Natural killer cell (primary cell): ENCODE results near the gene EN2. TPM values are rescaled to one million over a fixed set of nuclear protein-coding genes. Genes with fewer than 3 reads are reported as not detected.

ENCODE experiments used
- ATAC-seq, 3 donors: fragments of 150-1000 bp in 2 of 3; fragments of 200-7000 bp in 1 of 3; cut with Tn5 transposase; 1 replicate in 1 of 3; 2 replicates in 2 of 3; pipeline ENCODE4 v1.10.0; 2021; ENCODE audit warnings: mild to moderate bottlenecking in 2 of 3, moderate library complexity in 2 of 3
- DNase-seq, 2 donors: peaks; one replicate each; pipeline versions ENCODE4 v3.0.0 to v3.0.0-alpha.2; 2013 to 2021; ENCODE audit warnings: mixed read lengths in 1 of 2
- H3K27ac ChIP-seq: one replicate; pipeline ENCODE4 v1.5.1; 2013; ENCODE audit warnings: mild to moderate bottlenecking, low read length
- H3K27me3 ChIP-seq: one replicate; pipeline ENCODE4 v1.6.1; 2013; ENCODE audit warnings: low read length; ENCODE audit not compliant: control insufficient read depth, insufficient read depth
- H3K36me3 ChIP-seq: one replicate; pipeline ENCODE4 v1.6.1; 2013; ENCODE audit warnings: low read length; ENCODE audit not compliant: control insufficient read depth, insufficient read depth
- H3K4me1 ChIP-seq: one replicate; pipeline ENCODE4 v1.6.1; 2013; ENCODE audit warnings: low read length; ENCODE audit not compliant: control insufficient read depth, insufficient read depth
- H3K4me3 ChIP-seq: one replicate; pipeline ENCODE4 v1.5.1; 2013; ENCODE audit warnings: low read length
- H3K9me3 ChIP-seq: one replicate; pipeline ENCODE4 v1.6.1; 2013; ENCODE audit warnings: low read length; ENCODE audit not compliant: control insufficient read depth, insufficient read depth
- H3K27ac Mint-ChIP-seq, 2 donors: one replicate each; pipeline ENCODE4 v1.8.0; 2022; ENCODE audit warnings: mild to moderate bottlenecking in 2 of 2, mixed read lengths in 2 of 2, moderate library complexity in 1 of 2
- H3K27me3 Mint-ChIP-seq, 2 donors: one replicate each; pipeline ENCODE4 v1.8.0; 2022; ENCODE audit warnings: low read depth in 2 of 2, mixed read lengths in 2 of 2
- H3K36me3 Mint-ChIP-seq: one replicate; pipeline ENCODE4 v1.8.0; 2022; ENCODE audit warnings: mixed read lengths
- H3K4me1 Mint-ChIP-seq, 2 donors: one replicate each; pipeline ENCODE4 v1.8.0; 2022; ENCODE audit warnings: mixed read lengths in 2 of 2
- H3K4me3 Mint-ChIP-seq: one replicate; pipeline ENCODE4 v1.8.0; 2022; ENCODE audit warnings: mild to moderate bottlenecking, moderate library complexity, mixed read lengths
- H3K9me3 Mint-ChIP-seq, 2 donors: one replicate each; pipeline ENCODE4 v1.8.0; 2022; ENCODE audit warnings: mixed read lengths in 2 of 2
- WGBS: methylation state at CpG from one replicate; pipeline ENCODE4 v1.1.7; 2013; ENCODE audit warnings: missing lambda C conversion rate; ENCODE audit not compliant: insufficient coverage; 5-methylcytosine and 5-hydroxymethylcytosine counted together
- intact Hi-C: fragments of 100-400 bp; cut with micrococcal nuclease; formaldehyde crosslinking; loops from one replicate; pipeline ENCODE4 v1.14.2; 2022
- total RNA-seq, 4 donors: library from RNA; stranded (reverse); fragments of 120-200 nt in 1 of 4; gene quantifications; one replicate each; pipeline versions ENCODE4 v1.2.3 to v1.2.4, GENCODE V29; 2013 to 2022
- TF ChIP-seq, protein P1 (sequence below): fragments of 200-600 bp; IDR thresholded peaks from one replicate; pipeline ENCODE4 v1.8.0; 2022; ENCODE audit warnings: antibody characterized with exemption

The EN2 gene
- total RNA-seq, 3 donors from 2014 or later (not counting 1 experiment from before 2014, with no cell fraction given) = not detected

DNA sequence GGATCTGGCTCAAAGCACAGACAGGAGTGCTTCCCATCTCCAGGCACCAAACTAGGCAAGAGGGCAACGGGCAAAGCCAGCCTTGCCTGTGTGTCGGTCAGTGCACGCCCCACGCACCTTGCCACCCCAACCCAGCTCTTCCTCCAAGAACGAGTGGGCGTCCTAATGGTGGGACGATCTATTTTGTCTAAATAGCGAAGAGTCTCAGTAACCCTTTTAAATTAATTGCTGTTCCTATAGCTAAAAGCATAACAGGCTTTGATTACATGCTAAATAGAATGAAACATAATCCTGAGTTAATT lies 12.2 kb downstream of the EN2 start:
- H3K4me1 Mint-ChIP-seq = peaks cover 10 to 17% of the 10 kb centered on the region in 2 donors
- Histone ChIP-seq H3K36me3 (no peaks in the 10 kb centered on the region), H3K4me3 (no peak overlapping the region), H3K9me3 (no peaks in the 10 kb centered on the region), H3K27me3 (peaks cover 75% of the 10 kb centered on the region), H3K4me1 (peaks cover 29% of the 10 kb centered on the region), H3K27ac (no peak overlapping the region)
- H3K4me3 Mint-ChIP-seq = no peak overlapping the region
- no peaks in the 10 kb centered on the region for H3K36me3 Mint-ChIP-seq
- no peak for DNase-seq
- intact Hi-C loops = no loop called here
- no peaks in the 10 kb centered on the region for H3K9me3 Mint-ChIP-seq
- no peak for ATAC-seq
- H3K27ac Mint-ChIP-seq = no peak overlapping the region
- peaks cover 71 to 73% of the 10 kb centered on the region in 2 donors for H3K27me3 Mint-ChIP-seq
- WGBS = 23% methylated on average over 7 of the region's 8 CpGs
- TF ChIP-seq, protein P1, sequence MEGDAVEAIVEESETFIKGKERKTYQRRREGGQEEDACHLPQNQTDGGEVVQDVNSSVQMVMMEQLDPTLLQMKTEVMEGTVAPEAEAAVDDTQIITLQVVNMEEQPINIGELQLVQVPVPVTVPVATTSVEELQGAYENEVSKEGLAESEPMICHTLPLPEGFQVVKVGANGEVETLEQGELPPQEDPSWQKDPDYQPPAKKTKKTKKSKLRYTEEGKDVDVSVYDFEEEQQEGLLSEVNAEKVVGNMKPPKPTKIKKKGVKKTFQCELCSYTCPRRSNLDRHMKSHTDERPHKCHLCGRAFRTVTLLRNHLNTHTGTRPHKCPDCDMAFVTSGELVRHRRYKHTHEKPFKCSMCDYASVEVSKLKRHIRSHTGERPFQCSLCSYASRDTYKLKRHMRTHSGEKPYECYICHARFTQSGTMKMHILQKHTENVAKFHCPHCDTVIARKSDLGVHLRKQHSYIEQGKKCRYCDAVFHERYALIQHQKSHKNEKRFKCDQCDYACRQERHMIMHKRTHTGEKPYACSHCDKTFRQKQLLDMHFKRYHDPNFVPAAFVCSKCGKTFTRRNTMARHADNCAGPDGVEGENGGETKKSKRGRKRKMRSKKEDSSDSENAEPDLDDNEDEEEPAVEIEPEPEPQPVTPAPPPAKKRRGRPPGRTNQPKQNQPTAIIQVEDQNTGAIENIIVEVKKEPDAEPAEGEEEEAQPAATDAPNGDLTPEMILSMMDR = no peak

DNA sequence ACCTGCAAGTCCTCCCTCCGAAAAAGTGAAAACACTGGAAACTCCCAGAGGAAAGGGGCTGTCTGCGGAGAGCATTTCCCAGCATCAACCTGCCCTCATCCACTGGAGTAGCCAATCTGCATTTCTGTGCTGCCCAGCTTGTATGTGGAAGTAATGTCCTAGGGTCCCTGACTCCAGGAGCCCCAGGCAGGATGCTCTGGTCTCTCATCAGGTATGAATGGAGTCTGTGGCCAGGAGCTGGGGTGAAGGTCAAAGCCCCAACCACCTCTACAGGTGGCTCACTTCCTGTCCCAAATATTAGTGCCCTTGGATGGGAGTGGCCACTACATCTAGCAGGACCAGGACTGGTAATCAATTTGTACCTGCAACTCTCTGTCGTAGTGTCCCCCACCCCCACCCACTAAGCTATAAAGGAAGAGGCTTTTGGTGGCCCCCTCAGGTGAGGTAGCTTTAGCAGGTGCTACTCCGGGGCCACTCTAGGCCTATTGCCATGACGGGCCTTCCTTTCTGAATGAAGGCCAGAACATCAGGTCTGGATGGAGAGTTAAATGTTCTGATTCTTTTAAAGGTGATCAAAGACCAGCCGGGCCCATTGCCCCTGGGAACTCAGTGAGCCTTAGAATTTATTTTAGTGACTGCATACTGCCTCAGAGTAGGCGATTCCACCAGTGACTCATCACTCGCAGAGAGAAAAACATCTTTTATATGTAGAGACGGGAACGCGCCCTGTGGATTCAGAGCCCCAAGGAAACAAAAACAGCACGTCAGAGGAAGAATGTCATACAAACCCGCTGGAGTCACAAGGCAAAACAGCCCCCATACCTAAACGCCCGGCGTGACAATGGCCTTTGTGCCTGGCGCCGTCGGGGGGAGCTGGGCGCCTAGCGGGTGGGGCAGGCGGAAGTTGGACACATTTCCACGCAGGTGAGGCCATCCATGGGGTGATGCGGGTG lies 13.0 kb downstream of the EN2 start:
- no peak overlapping the region for H3K4me3 ChIP-seq
- H3K27me3 ChIP-seq = peaks cover 67% of the 10 kb centered on the region
- 10% methylated on average over 24 of the region's 24 CpGs for WGBS
- no peaks in the 10 kb centered on the region for H3K9me3 Mint-ChIP-seq
- H3K36me3 Mint-ChIP-seq = no peaks in the 10 kb centered on the region
- no peak for DNase-seq
- H3K9me3 ChIP-seq = peaks cover 4% of the 10 kb centered on the region
- no peak overlapping the region for H3K27ac ChIP-seq
- H3K27me3 Mint-ChIP-seq = peaks cover 69 to 73% of the 10 kb centered on the region in 2 donors
- peaks cover 23% of the 10 kb centered on the region for H3K4me1 ChIP-seq
- H3K4me3 Mint-ChIP-seq = no peak overlapping the region
- TF ChIP-seq, protein P1 = no peak
- H3K27ac Mint-ChIP-seq = no peak overlapping the region
- no peaks in the 10 kb centered on the region for H3K36me3 ChIP-seq
- ATAC-seq = no peak
- H3K4me1 Mint-ChIP-seq = peaks cover 10 to 17% of the 10 kb centered on the region in 2 donors
- intact Hi-C loops = no loop called here

DNA sequence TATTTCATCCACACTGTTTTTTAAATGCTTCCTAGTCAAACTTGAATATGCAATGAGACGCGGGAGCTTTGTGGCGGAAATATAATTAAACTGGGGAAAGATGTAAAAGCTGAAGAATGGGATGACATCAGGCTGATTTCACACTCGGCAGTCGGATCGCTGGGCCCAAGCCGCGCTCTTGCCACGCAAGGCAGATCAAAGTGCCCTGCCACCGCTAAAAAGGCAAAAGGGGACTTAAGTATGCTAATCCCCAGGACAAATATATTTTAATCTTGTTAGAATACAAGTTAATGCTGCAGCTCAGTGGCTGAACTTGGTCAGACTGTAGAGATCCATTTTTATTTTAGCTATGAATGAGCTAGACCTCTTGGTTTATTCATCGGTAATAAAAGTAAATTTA lies 13.8 kb downstream of the EN2 start:
- Histone ChIP-seq H3K36me3 (no peaks in the 10 kb centered on the region), H3K9me3 (peaks cover 4% of the 10 kb centered on the region), H3K4me1 (peaks cover 15% of the 10 kb centered on the region), H3K4me3 (no peak overlapping the region), H3K27ac (no peak overlapping the region), H3K27me3 (peaks cover 60% of the 10 kb centered on the region)
- peaks cover 10 to 17% of the 10 kb centered on the region in 2 donors for H3K4me1 Mint-ChIP-seq
- DNase-seq (no peak), ATAC-seq (no peak)
- H3K9me3 Mint-ChIP-seq = no peaks in the 10 kb centered on the region
- H3K4me3 Mint-ChIP-seq = no peak overlapping the region
- WGBS = 16% methylated on average over 11 of the region's 11 CpGs
- peaks cover 72 to 80% of the 10 kb centered on the region in 2 donors for H3K27me3 Mint-ChIP-seq
- TF ChIP-seq, protein P1 = no peak
- H3K27ac Mint-ChIP-seq = no peak overlapping the region
- H3K36me3 Mint-ChIP-seq = no peaks in the 10 kb centered on the region
- intact Hi-C loops = no loop called here
